Activated T-helper 17 cell treated with anti-CD3 and anti-CD28 coated beads, Interleukin-2, amount 50 U/mL, for 72 hours (primary cell): ENCODE data around the gene MS4A3. TPM values are rescaled to one million over a fixed set of nuclear protein-coding genes. Genes with fewer than 3 reads are reported as not detected.
"Not testable (repeated sequence)": the region's sequence is repeated elsewhere in the genome, so short reads cannot be mapped to it uniquely, and the experiment has no call there.

Experiments used
- ATAC-seq: fragments of 150-1000 bp; cut with Tn5 transposase; replicated peaks from 2 replicates; pipeline ENCODE4 v1.10.0; 2021; ENCODE audit warnings: mild to moderate bottlenecking, moderate library complexity
- H3K27ac Mint-ChIP-seq: one replicate; pipeline ENCODE4 v1.8.0; 2022; ENCODE audit warnings: mixed read lengths
- H3K27me3 Mint-ChIP-seq: one replicate; pipeline ENCODE4 v1.8.0; 2022; ENCODE audit warnings: mixed read lengths
- H3K36me3 Mint-ChIP-seq: one replicate; pipeline ENCODE4 v1.8.0; 2022; ENCODE audit warnings: low read depth, mild to moderate bottlenecking, mixed read lengths
- H3K4me1 Mint-ChIP-seq: one replicate; pipeline ENCODE4 v1.8.0; 2022; ENCODE audit warnings: mixed read lengths
- H3K4me3 Mint-ChIP-seq: one replicate; pipeline ENCODE4 v1.8.0; 2022; ENCODE audit warnings: mild to moderate bottlenecking, mixed read lengths
- H3K9me3 Mint-ChIP-seq: one replicate; pipeline ENCODE4 v1.8.0; 2022; ENCODE audit warnings: mixed read lengths
- total RNA-seq, 2 donors: library from RNA; stranded (reverse); gene quantifications; one replicate each; pipeline ENCODE4 v1.2.3, GENCODE V29; 2022

The MS4A3 gene, protein sequence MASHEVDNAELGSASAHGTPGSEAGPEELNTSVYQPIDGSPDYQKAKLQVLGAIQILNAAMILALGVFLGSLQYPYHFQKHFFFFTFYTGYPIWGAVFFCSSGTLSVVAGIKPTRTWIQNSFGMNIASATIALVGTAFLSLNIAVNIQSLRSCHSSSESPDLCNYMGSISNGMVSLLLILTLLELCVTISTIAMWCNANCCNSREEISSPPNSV
- total RNA-seq: not detected

DNA sequence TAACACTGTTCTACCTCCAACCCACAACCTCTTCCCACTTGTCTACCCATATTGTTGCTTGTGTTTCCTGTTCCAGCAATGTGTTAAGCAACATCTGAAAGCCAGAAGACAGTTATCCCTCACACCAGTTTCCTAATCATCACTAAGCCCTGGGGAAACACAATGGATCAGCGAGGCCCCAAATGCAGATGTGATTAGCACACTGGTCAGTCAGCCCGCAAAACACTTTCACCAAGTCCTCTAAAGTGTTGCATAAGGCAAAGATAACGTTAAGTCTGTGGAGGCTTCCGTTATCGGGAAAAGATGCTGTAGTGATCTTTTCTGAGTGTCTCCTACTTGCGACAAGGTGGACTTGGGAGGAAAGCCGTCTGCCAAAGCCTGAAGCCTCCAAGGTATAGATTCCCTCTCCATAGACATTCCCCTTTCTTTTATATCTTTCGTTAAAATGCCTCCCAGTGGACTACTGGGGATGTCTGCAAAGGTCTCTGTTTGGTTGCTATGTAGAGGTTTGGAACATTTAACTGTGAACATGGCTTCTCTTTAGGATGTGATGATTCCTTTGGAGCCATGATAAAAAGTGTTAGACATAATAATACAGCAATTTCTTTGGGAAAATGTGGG is at the start of gene MS4A3:
TSS of gene MS4A3 (plus strand) at position 317 of the 621 bp plus-strand sequence. CDS start 4,496 bp downstream, outside the sequence.
- Mint-ChIP-seq H3K27me3 (peaks cover 18% of the 10 kb centered on the region), H3K4me1 (no peaks in the 10 kb centered on the region), H3K9me3 (peaks cover 4% of the 10 kb centered on the region), H3K36me3 (no peaks in the 10 kb centered on the region), H3K27ac (no peak within 1 kb of the TSS), H3K4me3 (no peak within 1 kb of the TSS)
- no peak for ATAC-seq

DNA sequence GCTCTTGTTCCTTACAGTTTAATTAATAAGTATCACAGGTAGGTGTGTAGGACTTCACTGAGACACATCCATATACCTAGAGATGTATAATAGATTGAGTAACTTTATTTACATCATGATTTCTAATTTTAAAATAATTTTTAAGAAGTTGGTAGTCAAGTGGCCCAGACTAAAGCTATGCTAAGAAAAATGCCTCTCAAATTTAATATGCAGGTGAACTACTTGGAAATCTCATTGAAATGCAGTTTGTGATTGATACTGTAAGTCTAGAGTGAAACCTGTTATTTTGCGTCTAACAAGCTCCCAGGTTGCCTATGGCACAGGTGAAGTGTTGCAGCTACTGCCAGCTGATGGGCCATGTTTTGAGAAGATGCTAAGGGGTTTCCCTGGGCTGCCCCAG is 39.6 kb upstream of the MS4A3 start, which contains the start of gene OOSP4B:
TSS of gene OOSP4B (plus strand) at position 301 of the 400 bp plus-strand sequence.
- ATAC-seq: no peak
- H3K9me3 Mint-ChIP-seq: peaks cover 4% of the 10 kb centered on the region

DNA sequence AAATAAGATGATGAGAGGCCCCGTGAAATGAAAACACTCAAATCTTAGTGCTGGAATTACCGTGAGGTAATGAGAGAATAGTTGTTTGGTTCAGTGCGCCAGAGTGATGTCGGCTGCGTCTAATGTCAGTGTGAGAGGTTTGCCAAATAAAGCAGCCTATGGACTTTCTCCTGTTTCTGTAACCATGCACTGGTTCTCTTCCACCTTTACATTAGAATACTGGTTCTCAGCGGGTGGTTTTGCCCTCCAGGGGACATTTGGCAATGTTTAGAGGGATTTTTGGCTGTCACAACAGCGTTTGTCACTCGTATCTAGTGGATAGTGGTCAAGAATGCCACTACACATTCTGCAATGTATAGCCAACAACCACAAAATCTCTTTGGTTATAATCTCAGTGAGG is 38.4 kb upstream of the MS4A3 start:
- Mint-ChIP-seq H3K4me3 (no peak overlapping the region), H3K27me3 (peaks cover 14% of the 10 kb centered on the region), H3K9me3 (peaks cover 4% of the 10 kb centered on the region), H3K4me1 (peaks cover 5% of the 10 kb centered on the region), H3K36me3 (no peaks in the 10 kb centered on the region), H3K27ac (no peak overlapping the region)
- no peak for ATAC-seq

More for the DNA sequence above, 39.6 kb upstream of the MS4A3 start, which contains the start of gene OOSP4B:
- Mint-ChIP-seq H3K36me3 (no peaks in the 10 kb centered on the region), H3K27me3 (peaks cover 14% of the 10 kb centered on the region), H3K4me1 (peaks cover 5% of the 10 kb centered on the region), H3K27ac (no peak within 1 kb of the TSS), H3K4me3 (no peak within 1 kb of the TSS)

DNA sequence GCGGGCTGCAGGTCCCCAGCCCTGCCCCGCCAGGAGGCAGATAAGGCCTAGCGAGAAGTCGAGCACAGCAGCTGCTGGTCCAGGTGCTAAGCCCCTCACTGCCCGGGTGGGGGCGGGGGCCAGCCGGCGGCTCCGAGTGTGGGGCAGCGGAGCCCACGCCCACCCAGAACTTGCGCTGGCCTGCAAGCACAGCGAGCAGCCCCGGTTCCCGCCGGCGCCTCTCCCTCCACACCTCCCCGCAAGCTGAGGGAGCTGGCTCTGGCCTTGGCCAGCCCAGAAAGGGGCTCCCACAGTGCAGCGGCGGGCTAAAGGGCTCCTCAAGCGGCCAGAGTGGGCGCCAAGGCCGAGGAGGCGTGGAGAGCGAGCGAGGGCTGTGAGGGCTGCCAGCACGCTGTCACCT is 36.1 kb upstream of the MS4A3 start:
- H3K9me3 Mint-ChIP-seq, H3K36me3 Mint-ChIP-seq, H3K4me1 Mint-ChIP-seq, H3K4me3 Mint-ChIP-seq, ATAC-seq, H3K27ac Mint-ChIP-seq: not testable (repeated sequence)
- H3K27me3 Mint-ChIP-seq: peaks cover 14% of the 10 kb centered on the region

DNA sequence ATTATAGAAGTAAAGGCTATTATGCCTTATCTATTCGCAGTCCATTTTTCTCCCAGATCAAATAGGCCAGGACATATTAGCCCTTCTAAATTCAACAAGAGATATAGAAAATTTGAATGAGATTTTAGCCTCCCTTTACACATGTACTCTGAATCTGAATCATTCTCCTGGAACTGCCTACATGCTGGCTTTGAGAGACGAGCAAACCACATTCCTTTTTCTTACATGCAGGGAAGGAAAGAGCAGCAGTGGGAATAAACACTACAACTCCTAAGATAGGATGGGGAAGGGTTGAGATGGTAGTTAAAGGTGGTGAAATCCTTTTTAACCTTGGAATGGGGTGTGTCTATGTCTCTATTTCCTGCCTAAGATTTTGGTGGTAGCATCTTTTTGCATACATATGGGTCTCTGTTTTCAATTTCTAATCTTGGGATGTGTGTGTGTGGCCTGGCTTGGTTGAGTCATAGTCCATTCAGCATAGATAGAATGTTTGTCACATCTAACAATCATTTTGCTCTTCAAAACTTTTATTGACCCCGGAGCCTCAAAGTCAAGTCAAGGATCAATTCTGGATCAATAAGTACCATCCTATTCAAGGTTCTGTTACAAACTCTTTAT is 27.3 kb upstream of the MS4A3 start:
- ATAC-seq: no peak
- Mint-ChIP-seq H3K4me1 (no peaks in the 10 kb centered on the region), H3K27ac (no peak overlapping the region), H3K36me3 (no peaks in the 10 kb centered on the region), H3K9me3 (no peaks in the 10 kb centered on the region), H3K27me3 (peaks cover 12% of the 10 kb centered on the region), H3K4me3 (no peak overlapping the region)

DNA sequence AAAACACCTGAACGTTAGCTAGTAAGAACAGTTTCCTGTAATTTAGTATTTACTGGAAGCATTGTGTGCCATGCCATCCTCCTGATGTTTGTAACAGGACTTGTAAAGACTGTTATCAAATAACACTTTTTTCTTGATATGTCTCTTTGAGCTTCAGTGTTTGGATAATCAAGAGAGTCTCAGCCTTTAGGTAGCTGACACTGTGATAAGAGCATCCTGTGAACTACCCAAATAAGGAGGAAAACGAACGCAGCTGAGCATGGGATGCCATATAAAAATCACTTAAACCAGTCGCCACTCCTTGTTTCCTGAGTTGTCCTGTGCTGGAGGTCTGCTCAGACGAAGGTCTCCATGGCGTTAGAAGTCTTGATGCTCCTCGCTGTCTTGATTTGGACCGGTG is 16.4 kb upstream of the MS4A3 start, which contains the start of gene OOSP2:
TSS of gene OOSP2 (plus strand) at position 301 of the 400 bp plus-strand sequence. CDS start at position 352, 51 bp downstream.
- ATAC-seq: no peak
- Mint-ChIP-seq H3K27ac (no peak within 1 kb of the TSS), H3K4me1 (no peaks in the 10 kb centered on the region), H3K27me3 (peaks cover 4% of the 10 kb centered on the region), H3K36me3 (no peaks in the 10 kb centered on the region), H3K4me3 (no peak within 1 kb of the TSS), H3K9me3 (no peaks in the 10 kb centered on the region)

DNA sequence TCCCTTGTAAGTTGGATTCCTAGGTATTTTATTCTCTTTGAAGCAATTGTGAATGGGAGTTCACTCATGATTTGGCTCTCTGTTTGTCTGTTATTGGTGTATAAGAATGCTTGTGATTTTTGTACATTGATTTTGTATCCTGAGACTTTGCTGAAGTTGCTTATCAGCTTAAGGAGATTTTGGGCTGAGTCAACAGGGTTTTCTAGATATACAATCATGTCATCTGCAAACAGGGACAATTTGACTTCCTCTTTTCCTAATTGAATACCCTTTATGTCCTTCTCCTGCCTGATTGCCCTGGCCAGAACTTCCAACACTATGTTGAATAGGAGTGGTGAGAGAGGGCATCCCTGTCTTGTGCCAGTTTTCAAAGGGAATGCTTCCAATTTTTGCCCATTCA is 6.0 kb upstream of the MS4A3 start:
- H3K27me3 Mint-ChIP-seq: peaks cover 13% of the 10 kb centered on the region
- not testable (repeated sequence) for H3K27ac Mint-ChIP-seq, H3K36me3 Mint-ChIP-seq, H3K9me3 Mint-ChIP-seq, ATAC-seq, H3K4me3 Mint-ChIP-seq, H3K4me1 Mint-ChIP-seq

DNA sequence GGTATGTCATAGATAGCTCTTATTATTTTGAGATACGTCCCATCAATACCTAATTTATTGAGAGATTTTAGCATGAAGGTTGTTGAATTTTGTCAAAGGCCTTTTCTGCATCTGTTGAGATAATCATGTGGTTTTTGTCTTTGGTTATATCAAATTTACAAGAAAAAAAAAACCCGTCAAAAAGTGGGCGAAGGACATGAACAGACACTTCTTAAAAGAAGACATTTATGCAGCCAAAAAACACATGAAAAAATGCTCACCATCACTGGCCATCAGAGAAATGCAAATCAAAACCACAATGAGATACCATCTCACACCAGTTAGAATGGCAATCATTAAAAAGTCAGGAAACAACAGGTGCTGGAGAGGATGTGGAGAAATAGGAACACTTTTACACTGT is 5.6 kb upstream of the MS4A3 start:
- not testable (repeated sequence) for ATAC-seq, H3K4me1 Mint-ChIP-seq, H3K36me3 Mint-ChIP-seq, H3K27ac Mint-ChIP-seq, H3K4me3 Mint-ChIP-seq, H3K9me3 Mint-ChIP-seq
- peaks cover 11% of the 10 kb centered on the region for H3K27me3 Mint-ChIP-seq

DNA sequence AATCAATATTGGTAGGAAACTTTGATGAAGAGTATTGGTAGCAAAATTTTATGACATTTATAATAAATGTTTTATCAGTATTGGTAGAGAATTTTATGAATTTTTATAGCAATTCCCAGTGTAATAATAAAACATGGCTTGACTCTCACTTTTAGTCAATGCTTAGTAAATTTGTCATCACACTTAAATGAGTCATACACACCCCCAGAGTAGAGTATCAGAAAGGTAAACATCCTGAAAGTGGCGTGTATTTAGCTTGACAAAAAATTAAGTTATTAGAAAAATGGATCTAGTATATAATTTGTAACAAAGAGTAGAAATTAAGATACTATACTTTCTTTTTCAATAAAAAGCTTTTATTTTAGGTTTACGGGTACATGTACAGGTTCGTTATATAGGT is 2.6 kb downstream of the MS4A3 start:
- H3K27me3 Mint-ChIP-seq: peaks cover 20% of the 10 kb centered on the region
- ATAC-seq: peak; percentile 52
- no peak overlapping the region for H3K27ac Mint-ChIP-seq

DNA sequence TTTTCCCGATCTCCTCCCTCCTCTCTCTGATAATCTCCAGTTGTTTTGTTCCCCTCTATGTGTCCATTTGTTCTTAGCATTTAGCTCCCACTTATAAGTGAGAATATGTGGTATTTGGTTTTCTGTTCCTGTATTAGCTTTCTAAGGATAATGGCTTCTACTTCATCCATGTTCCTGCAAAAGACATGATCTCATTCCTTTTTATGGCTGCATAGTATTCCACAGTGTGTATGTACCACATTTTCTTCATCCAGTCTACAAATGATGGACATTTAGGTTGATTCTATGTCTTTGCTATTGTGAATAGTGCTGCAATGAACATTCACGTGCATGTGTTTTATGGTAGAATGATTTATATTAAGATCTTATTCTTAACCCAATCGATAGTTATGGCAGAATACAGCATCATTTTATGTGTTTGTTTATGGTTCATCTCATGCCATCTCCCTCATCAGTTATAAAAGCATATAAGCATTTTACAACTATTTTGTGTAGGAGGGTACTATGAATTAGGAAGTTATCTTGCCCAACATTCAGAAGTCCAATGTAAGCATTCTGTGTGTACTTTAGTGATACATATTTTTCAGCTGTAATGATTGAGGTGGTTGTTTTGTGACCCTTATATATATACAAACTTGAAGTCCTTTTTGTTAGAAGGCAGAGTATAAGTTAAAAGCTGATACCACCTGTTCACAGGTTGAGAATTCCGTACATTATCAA is 3.2 kb downstream of the MS4A3 start:
- Mint-ChIP-seq H3K9me3 (peaks cover 4% of the 10 kb centered on the region), H3K27ac (no peak overlapping the region), H3K27me3 (peaks cover 20% of the 10 kb centered on the region), H3K36me3 (no peaks in the 10 kb centered on the region), H3K4me3 (no peak overlapping the region), H3K4me1 (no peaks in the 10 kb centered on the region)
- no peak for ATAC-seq

More for the DNA sequence above, 2.6 kb downstream of the MS4A3 start:
- Mint-ChIP-seq H3K9me3 (peaks cover 4% of the 10 kb centered on the region), H3K4me1 (no peaks in the 10 kb centered on the region), H3K4me3 (no peak overlapping the region), H3K36me3 (no peaks in the 10 kb centered on the region)

DNA sequence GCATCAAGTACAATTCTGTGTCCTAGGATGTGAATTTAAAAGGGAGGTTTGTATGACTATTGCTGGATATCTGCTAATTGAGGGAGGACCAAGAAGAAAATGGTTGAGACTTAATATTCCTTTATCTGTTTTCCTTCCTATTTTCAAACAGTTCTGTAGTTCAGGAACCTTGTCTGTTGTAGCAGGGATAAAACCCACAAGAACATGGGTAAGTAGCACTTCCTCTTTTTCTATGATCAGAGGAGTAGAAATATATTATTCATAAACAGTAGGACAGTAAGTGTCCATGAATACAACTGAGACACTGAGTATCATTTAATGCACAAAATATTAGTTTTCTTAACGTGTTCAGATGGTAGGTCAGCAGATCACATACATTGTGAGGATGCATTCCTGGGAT is 7.6 kb downstream of the MS4A3 start:
- H3K27me3 Mint-ChIP-seq: peaks cover 11% of the 10 kb centered on the region
- H3K9me3 Mint-ChIP-seq: peaks cover 4% of the 10 kb centered on the region
- no peaks in the 10 kb centered on the region for H3K4me1 Mint-ChIP-seq
- no peak overlapping the region for H3K27ac Mint-ChIP-seq
- H3K4me3 Mint-ChIP-seq: no peak overlapping the region
- no peak for ATAC-seq
- no peaks in the 10 kb centered on the region for H3K36me3 Mint-ChIP-seq

DNA sequence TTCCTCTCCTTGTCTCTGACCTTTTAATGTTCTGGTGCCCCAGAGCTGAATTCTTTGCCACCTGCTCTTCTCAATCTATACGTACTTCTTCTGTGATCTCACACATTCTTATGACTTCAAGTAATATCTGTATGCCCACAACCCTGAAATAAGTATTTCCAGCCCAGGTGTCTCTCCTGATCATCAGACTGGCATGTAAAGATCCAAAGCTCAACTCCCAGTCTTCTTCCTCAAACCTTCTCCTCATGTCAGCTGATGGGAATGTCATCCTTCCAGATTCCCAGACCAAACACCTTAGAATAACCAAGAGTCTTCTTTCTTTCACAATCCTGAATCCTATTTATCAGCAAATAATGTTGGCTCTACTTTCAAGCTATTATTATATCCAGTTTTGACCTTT is 9.3 kb downstream of the MS4A3 start:
- H3K9me3 Mint-ChIP-seq: no peaks in the 10 kb centered on the region
- ATAC-seq: no peak
- H3K27me3 Mint-ChIP-seq: peaks cover 16% of the 10 kb centered on the region
- H3K27ac Mint-ChIP-seq: no peak overlapping the region
- no peaks in the 10 kb centered on the region for H3K4me1 Mint-ChIP-seq
- H3K4me3 Mint-ChIP-seq: no peak overlapping the region
- H3K36me3 Mint-ChIP-seq: no peaks in the 10 kb centered on the region

DNA sequence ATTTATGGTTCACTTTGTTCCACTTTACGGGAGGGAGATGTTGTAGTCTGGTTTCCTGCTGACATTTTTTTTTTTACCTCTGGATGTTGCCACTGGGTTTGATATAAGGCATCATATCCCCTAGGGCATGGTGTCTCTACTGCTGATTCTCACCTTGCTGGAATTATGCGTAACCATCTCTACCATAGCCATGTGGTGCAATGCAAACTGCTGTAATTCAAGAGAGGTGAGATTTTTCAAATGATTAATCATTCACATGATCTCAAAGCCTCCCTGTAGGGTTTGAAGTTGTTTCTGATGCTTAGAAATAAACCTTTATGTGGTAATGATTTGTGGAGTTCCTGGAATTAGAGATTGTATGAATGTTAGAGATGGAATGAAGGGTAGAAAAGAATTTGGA is 13.0 kb downstream of the MS4A3 start:
- H3K27me3 Mint-ChIP-seq: peaks cover 22% of the 10 kb centered on the region

DNA sequence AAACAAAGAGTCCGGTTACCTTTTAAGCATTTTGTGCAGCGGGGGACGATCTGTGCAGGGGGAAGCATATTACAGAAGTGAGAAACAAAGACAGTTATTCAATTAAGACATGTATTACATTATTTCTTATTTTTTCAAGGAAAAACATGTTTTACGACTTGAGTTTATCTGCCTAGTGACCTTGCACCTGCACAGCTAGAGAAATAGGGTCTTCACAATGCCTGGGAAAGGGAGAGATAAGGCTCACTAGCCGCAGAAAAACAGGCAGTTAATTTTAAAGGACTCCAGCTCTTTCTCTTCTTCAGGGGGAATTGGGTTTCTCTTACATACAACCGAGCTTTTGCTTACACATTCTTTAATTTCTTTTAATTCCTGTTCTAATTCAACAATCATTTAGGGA is 15.2 kb downstream of the MS4A3 start:
- peaks cover 27% of the 10 kb centered on the region for H3K27me3 Mint-ChIP-seq
- H3K9me3 Mint-ChIP-seq, H3K36me3 Mint-ChIP-seq, H3K4me1 Mint-ChIP-seq, ATAC-seq, H3K27ac Mint-ChIP-seq, H3K4me3 Mint-ChIP-seq: not testable (repeated sequence)

More for the DNA sequence above, 13.0 kb downstream of the MS4A3 start:
- ATAC-seq: no peak
- no peaks in the 10 kb centered on the region for H3K4me1 Mint-ChIP-seq
- H3K4me3 Mint-ChIP-seq: no peak overlapping the region
- H3K36me3 Mint-ChIP-seq: no peaks in the 10 kb centered on the region
- H3K27ac Mint-ChIP-seq: no peak overlapping the region
- H3K9me3 Mint-ChIP-seq: peaks cover 4% of the 10 kb centered on the region
